PC-9 (cell line): ENCODE results near the gene EIF5B. TPM values are rescaled to one million over a fixed set of nuclear protein-coding genes. Genes with fewer than 3 reads are reported as not detected.
A peak's percentile ranks its signal among the peaks of the same experiment; 100 is the strongest.

Source experiments
- BruUV-seq: library from RNA; stranded (reverse); fragments of 400-500 nt; replicated peaks from 2 replicates; lab custom pipeline; 2021; lab: Mats Ljungman, UMichigan
- CTCF ChIA-PET: fragments of 300-600 bp; sonication (Branson Sonifier 250); formaldehyde crosslinking; loops from one replicate; lab custom pipeline; 2022; ENCODE audit warnings: antibody characterized with exemption; lab: Charles Lee
- POLR2A ChIA-PET: fragments of 300-600 bp; sonication (Branson Sonifier 250); formaldehyde crosslinking; loops from one replicate; lab custom pipeline; 2022; ENCODE audit warnings: antibody characterized with exemption; ENCODE audit not compliant: unreplicated experiment; lab: Charles Lee
- DNase-seq, 2 experiments: peaks; one replicate each; pipeline versions ENCODE4 v3.0.0 to v3.0.0-alpha.2; 2015 to 2022; ENCODE audit warnings: mixed read lengths in 1 of 2
- H2AFZ ChIP-seq: fragments of 200-600 bp; sonication (generic); 2 replicates; pipeline ENCODE4 v1.8.1; 2017; ENCODE audit warnings: antibody characterized with exemption
- H3F3A ChIP-seq: fragments of 200-600 bp; sonication (generic); 2 replicates; pipeline ENCODE4 v1.8.1; 2017; ENCODE audit warnings: antibody characterized with exemption, mild to moderate bottlenecking, low read depth; ENCODE audit not compliant: insufficient read depth
- H3K27ac ChIP-seq: fragments of 200-600 bp; sonication (generic); 2 replicates; pipeline ENCODE4 v1.6.1; 2016; ENCODE audit warnings: mixed run types
- H3K27me3 ChIP-seq: fragments of 200-600 bp; sonication (generic); 2 replicates; pipeline ENCODE4 v1.6.1; 2016; ENCODE audit warnings: low read depth, mixed run types; ENCODE audit not compliant: insufficient read depth
- H3K36me3 ChIP-seq: fragments of 200-600 bp; sonication (generic); 2 replicates; pipeline ENCODE4 v1.6.1; 2016; ENCODE audit warnings: low read depth, mixed run types
- H3K4me1 ChIP-seq: fragments of 200-600 bp; sonication (generic); replicated peaks from 2 replicates; pipeline ENCODE4 v1.6.1; 2016; ENCODE audit warnings: mixed run types; ENCODE audit not compliant: insufficient read depth
- H3K4me2 ChIP-seq: fragments of 200-600 bp; sonication (generic); 2 replicates; pipeline ENCODE4 v1.6.1; 2017; ENCODE audit warnings: mixed run types
- H3K4me3 ChIP-seq: fragments of 200-600 bp; sonication (generic); 2 replicates; pipeline ENCODE4 v1.6.1; 2016; ENCODE audit warnings: mixed run types
- H3K79me2 ChIP-seq: fragments of 200-600 bp; sonication (generic); 2 replicates; pipeline ENCODE4 v1.6.1; 2017; ENCODE audit warnings: low read depth, mixed run types
- H3K9me2 ChIP-seq: fragments of 200-600 bp; sonication (generic); 2 replicates; pipeline ENCODE4 v1.8.1; 2017; ENCODE audit warnings: mild to moderate bottlenecking; ENCODE audit not compliant: insufficient read depth
- H3K9me3 ChIP-seq: fragments of 200-600 bp; sonication (generic); 2 replicates; pipeline ENCODE4 v1.8.1; 2016; ENCODE audit warnings: low read depth; ENCODE audit not compliant: insufficient read depth
- H4K20me1 ChIP-seq: fragments of 200-600 bp; sonication (generic); 2 replicates; pipeline ENCODE4 v1.8.1; 2017; ENCODE audit not compliant: insufficient read depth
- CTCF ChIP-seq: fragments of 200-600 bp; sonication (generic); conservative IDR thresholded peaks from 2 replicates; pipeline ENCODE4 v1.6.1; 2017; ENCODE audit warnings: mixed run types, antibody characterized with exemption, mild to moderate bottlenecking, moderate library complexity
- EZH2 ChIP-seq: fragments of 200-600 bp; sonication (generic); IDR thresholded peaks from 2 replicates; pipeline ENCODE4 v1.8.0; 2017; ENCODE audit warnings: antibody characterized with exemption, low read depth
- intact Hi-C: fragments of 100-400 bp; cut with micrococcal nuclease; formaldehyde crosslinking; loops from one replicate; pipeline ENCODE4 v1.10.0; 2022; ENCODE audit not compliant: unreplicated experiment
- total RNA-seq: library from RNA; stranded (reverse); gene quantifications from 2 replicates; pipeline ENCODE4 v1.2.3, GENCODE V29; 2021

Gene EIF5B
- total RNA-seq, 1 experiment from 2014 or later = 56.7 TPM

GRCh38 chr2:99404039-99404796 is 67.0 kb downstream of the EIF5B start:
- H3K79me2 ChIP-seq = no peaks in the 10 kb centered on the region
- no peak overlapping the region for H3K4me3 ChIP-seq
- DNase-seq = peak; percentile 45 to 65
- no peak overlapping the region for H3K4me2 ChIP-seq
- CTCF ChIA-PET = interaction anchor here (0.5 to 0.7 kb wide), 2 partner anchors 57 to 67 kb away, joined by 3 to 4 read pairs; partner anchors contain the start of gene EIF5B
- H3K27ac ChIP-seq = 0 out of 2 replicates have a peak overlapping the region, but pooled peaks have one; percentile 3
- peaks cover 63% of the 10 kb centered on the region for H3K36me3 ChIP-seq
- TF ChIP-seq CTCF = no peak
- TF ChIP-seq EZH2 = no peak
- H4K20me1 ChIP-seq = peaks cover 12% of the 10 kb centered on the region; the same call in 1 of the 2 replicates
- H3K9me3 ChIP-seq = no peaks in the 10 kb centered on the region
- peaks cover 34% of the 10 kb centered on the region for H3F3A ChIP-seq
- POLR2A ChIA-PET = interaction anchor here (0.5 kb wide), 1 partner anchor 20 kb away, joined by 7 read pairs; no protein-coding TSS in a partner anchor
- H3K4me1 ChIP-seq = peaks cover 15% of the 10 kb centered on the region
- H3K27me3 ChIP-seq = no peaks in the 10 kb centered on the region
- intact Hi-C loops = no loop called here
- no peaks in the 10 kb centered on the region for H3K9me2 ChIP-seq
- BruUV-seq = no TSS peak
- no peak overlapping the region for H2AFZ ChIP-seq

- TF ChIP-seq CTCF = no peak
- no peak for TF ChIP-seq EZH2
- H3K36me3 ChIP-seq = peaks cover 61% of the 10 kb centered on the region
These were observed 67.8 kb downstream of the EIF5B start for GRCh38 chr2:99404797-99405669.

GRCh38 chr2:99406137-99406536 is 68.9 kb downstream of the EIF5B start:
- POLR2A ChIA-PET = no interaction called here

More at GRCh38 chr2:99404797-99405669, 67.8 kb downstream of the EIF5B start:
- H2AFZ ChIP-seq = no peak overlapping the region
- no peak overlapping the region for H3K4me2 ChIP-seq
- intact Hi-C loops = no loop called here
- H3K9me2 ChIP-seq = no peaks in the 10 kb centered on the region
- H4K20me1 ChIP-seq = peaks cover 12% of the 10 kb centered on the region; the same call in 1 of the 2 replicates
- H3K4me1 ChIP-seq = peaks cover 15% of the 10 kb centered on the region
- no peaks in the 10 kb centered on the region for H3K79me2 ChIP-seq
- no TSS peak for BruUV-seq
- peaks cover 29% of the 10 kb centered on the region for H3F3A ChIP-seq
- no peaks in the 10 kb centered on the region for H3K27me3 ChIP-seq
- no peak for DNase-seq
- H3K9me3 ChIP-seq = no peaks in the 10 kb centered on the region
- CTCF ChIA-PET = interaction anchor here (0.5 kb wide), 1 partner anchor 58 kb away, joined by 4 read pairs; no protein-coding TSS in a partner anchor
- H3K4me3 ChIP-seq = no peak overlapping the region
- POLR2A ChIA-PET = no interaction called here
- H3K27ac ChIP-seq = 0 out of 2 replicates have a peak overlapping the region, but pooled peaks have one; percentile 3

More at GRCh38 chr2:99406137-99406536, 68.9 kb downstream of the EIF5B start:
- Histone ChIP-seq H3K9me2 (no peaks in the 10 kb centered on the region), H3K4me2 (no peak overlapping the region), H3K9me3 (no peaks in the 10 kb centered on the region), H3K4me3 (no peak overlapping the region), H4K20me1 (peaks cover 12% of the 10 kb centered on the region; the same call in 1 of the 2 replicates), H3K36me3 (peaks cover 56% of the 10 kb centered on the region), H3K4me1 (peaks cover 15% of the 10 kb centered on the region), H3K27ac (no peak overlapping the region), H2AFZ (no peak overlapping the region), H3F3A (peaks cover 22% of the 10 kb centered on the region), H3K27me3 (no peaks in the 10 kb centered on the region), H3K79me2 (no peaks in the 10 kb centered on the region)
- no TSS peak for BruUV-seq
- CTCF ChIA-PET = no interaction called here
- DNase-seq = no peak
- TF ChIP-seq CTCF (no peak), EZH2 (no peak)
- intact Hi-C loops = no loop called here
